Measurements from ENCODE around the gene PGLYRP1.

PGLYRP1 gene

DNA sequence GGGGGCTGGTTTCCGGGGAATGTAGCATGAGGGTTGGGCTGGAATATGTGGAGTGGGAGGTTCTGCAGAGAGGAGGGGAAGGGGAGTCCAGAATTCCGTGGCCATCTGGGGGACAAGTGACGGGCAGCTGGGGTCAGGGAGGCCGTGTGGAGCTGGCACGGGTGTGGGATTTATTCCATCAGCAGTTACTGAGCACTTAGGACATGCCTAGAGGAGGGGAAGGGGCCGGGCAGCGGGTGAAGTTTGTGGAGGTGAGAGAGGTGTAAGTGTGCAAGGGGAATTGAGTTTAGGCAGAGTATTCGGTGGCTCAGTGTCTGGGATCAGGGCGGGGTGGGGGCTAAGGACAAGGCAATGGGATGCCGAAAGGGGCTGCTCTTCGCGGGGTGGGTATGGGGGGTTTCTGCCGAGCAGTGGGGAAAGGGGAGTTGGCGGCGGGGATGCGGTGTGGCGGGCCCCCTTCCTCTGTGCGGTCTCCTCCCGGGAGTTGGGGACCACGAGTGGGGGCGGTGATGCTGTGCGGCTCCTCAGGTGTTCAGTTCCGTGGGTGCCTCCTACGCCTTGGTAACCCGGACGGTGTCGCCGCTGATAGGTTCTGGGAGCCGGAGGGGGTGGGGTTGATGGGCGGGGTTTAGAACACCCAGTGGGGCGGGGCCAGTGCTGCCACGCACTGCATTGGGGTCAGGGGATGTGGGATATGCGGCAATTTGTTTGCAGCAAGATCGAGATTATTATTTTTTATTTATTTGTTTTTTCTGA, 22.2 kb downstream of the PGLYRP1 start:
- no peak for DNase-seq (ENCODE audit: low read depth)

DNA sequence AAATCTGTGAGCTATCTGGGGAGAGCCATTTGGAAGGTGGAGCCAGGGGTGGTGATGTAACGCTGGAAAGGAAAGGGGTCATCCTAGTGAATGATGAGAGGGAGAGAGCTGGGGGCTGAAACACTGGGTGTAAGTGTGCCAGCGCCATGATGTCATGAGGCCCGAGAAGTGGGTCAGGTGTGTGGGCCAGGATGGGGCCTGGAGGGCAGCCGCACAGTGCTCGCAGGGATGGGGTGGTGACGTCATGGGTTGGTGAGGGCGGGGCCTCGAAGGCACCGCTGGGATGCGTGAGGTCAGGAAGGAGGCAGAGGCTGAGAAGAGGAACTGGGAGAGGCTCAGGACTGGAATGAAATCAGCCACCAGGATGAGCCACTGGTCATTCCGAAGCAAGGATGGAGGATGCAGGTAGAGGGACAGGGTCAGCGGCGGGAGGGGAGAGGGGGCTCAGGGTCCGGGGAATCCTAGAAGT, 23.2 kb downstream of the PGLYRP1 start:
- DNase-seq (ENCODE audit: low read depth), result no peak

DNA sequence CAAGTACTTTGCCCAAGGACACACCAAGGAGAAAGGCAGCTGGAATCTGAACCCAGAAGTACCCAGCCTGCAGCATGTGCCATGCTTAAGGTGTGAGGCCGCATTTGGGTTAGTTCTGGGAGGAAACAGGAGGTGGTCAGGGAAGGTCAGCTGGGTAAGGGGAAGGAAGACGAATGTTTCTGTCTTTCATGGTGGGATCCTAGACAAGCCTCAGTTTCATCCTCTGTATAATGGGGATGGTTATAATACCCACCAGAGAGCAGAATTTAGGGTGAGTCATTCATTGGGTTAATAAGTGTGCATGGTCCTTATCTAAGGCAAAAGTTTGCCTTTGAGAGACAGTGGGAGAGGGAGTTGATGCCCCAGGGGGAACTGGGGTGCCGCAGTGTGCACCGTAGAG, 24.0 kb downstream of the PGLYRP1 start:
- DNase-seq (ENCODE audit: low read depth), result no peak

DNA sequence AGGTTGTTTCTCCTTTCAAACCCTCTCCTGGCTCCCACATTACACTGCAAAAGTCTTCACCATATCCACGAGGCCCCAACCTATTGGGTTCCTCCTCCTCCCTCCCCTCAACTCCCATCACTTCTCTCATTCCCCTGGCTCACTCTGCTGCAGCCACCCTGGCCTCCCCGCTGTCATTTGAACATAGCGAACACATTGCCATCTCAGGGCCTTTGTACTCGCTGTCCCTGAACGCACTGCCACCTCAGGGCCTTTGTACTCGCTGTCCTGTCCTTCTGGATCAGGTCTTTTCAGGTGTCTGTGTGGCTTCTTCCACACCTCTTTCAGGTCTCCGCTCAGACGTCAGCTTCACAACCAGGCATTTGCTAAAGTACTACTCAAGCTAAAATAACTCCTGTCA, 25.9 kb downstream of the PGLYRP1 start:
- no peak for DNase-seq (ENCODE audit: low read depth)

DNA sequence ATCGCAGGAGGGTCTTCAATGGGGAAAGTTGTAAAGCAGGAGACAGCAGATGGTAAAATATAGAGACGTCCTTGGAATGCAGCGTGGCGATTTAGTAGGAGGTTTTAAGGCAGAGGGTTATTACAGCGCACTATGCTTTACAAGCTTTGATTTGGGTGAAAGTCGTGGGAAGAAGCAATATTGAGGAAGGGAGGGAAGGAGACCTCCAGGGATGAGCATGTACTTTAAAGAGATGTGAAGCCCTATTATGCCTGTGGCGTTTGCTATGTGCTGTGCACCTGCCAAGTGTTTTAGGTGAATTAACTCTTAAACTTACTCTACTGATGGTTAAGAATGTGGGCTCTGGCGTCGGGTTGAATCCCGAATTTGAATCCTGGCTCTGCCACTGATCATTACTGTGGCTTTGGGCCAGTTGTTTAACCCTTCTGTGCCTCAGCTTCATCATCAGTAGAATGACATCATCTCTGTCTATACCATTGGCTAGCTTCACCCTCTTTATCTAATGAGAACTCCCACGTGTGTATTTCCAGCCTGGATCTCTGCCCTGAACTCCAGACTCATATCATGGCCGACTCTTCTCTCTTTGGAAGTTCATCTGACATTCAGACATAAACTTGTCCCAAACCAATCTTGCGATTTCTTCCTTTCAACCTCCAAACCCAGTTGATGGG, 27.0 kb downstream of the PGLYRP1 start:
- no peak for DNase-seq (ENCODE audit: low read depth)

DNA sequence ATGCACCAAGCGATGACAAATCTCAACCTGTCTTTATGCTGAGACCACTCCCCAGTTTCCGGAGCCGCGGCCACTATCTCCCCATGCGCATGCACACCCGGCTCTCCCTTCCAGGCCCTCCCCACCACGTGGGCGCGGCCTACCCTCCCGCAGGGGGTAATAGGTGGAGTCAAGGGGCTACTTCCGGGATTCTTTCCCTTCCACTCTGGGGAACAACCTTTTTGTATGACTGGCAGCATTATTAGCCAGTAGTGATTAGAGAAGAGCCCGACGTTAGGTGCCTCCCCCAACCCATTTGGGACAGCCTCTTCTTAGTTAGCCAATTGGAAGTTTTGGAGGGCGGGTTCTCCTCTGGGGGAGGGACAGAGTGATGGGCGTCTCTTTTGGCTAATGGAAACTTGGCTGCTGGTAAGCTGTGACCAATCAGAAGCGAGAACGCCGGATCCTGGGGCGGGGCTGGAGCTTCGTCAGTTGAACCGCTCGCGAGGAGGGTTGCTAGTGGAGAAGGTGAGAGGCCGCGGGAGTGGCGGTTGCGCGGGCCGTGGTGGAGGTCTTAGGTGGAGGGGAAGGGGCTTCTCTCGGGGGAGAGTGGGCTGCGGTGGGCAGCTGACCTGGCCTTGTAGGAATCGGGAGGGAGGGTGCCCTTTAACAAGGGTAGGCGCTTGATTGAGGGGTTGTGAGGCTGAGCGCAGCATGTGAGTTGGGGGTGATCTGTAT, 27.7 kb downstream of the PGLYRP1 start, which contains the start of gene CCDC61:
Gene CCDC61, plus strand, starts transcription at position 470 of the 717 bp plus-strand sequence. CDS start 7,552 bp downstream, outside the sequence.
- peak; percentile 78 for DNase-seq (ENCODE audit: low read depth)

DNA sequence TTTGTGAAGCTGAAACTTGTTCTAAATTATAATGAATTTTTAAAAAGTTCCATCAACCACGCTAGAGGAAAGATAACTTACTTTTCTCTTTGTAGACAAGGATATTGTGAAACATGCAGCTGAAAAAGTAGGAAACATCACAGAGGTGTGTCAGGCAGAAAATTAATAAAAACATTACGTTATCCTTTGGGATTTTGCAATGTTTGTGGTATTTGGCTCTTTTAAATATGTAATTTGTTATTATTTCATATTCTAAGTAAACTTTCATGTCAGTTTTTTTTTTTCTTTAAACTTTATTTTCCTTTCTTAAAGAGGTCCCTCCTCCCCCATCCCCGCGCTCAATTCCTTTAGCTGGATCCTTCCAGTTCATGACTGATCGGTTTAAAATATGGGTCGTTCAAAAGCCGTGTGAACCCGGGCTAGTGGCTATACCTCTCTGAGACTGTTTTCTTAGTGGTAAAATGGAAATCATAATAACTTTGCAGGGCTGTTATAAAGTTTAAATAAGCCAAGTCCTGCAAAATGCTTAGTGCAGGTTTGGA, 28.3 kb downstream of the PGLYRP1 start:
- no peak for DNase-seq (ENCODE audit: low read depth)

DNA sequence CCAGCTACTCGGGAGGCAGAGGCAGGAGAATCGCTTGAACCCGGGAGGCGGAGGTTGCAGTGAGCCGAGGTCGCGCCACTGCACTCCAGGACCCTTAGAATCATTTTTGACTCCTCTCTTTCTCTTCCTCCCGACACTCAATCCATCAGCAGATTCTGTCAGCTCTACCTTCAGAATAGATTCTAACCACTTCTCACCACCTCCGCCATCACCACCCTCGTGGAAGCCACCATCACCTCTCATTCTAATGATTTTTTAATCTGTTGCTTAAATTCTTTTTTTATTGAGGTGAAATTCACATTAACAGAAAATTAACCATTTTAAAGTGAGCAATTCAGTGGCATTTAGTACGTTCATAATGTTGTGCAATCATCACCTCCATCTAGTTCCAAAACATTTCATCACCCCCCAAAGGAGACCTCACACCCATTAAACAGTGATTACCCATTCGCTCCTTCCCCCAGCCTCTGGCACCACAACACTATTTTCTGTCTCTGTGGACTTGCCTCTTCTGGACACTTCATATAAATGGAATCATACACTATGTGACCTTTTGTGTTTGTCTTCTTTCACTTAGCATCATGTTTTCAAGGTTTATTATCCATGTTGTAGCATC, 32.6 kb downstream of the PGLYRP1 start:
- no peak for DNase-seq (ENCODE audit: low read depth)

DNA sequence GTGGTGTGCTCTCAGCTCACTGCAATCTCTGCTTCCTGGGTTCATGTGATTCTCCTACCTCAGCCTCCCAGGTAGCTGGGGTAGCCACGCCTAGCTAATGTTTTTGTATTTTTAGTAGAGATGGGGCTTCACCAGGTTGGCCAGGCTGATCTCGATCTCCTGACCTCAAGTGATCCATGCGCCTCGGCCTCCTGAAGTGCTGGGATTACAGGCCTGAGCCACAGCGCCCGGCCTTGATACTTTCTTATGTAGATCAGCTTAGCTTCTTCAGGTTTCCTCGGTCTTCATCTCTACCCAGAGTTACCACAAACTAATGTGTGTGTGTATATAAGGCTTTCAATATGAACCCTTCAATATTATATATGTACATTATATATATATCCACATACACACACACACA, 37.5 kb downstream of the PGLYRP1 start:
- DNase-seq (ENCODE audit: low read depth), result no peak

DNA sequence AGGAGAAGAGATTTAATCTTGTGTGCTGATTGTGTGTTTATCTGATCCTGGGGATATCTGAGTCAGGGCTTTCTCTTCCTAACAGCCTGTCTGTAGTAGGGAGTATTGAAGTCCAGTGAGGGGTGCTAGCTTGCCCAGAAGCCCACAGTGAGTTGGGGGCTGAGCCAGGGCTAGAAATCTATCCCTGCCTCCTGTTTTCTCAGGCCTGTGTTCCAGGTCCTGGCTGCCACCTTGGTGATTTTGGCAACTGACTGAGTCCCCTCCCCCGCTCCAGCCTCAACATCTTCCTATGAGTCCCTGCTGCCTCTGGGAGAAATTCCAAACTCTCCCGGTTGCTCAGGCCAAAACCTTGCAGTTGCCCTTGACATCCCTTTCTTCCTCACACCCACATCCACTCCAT, 41.5 kb downstream of the PGLYRP1 start:
- DNase-seq (ENCODE audit: low read depth), result no peak

DNA sequence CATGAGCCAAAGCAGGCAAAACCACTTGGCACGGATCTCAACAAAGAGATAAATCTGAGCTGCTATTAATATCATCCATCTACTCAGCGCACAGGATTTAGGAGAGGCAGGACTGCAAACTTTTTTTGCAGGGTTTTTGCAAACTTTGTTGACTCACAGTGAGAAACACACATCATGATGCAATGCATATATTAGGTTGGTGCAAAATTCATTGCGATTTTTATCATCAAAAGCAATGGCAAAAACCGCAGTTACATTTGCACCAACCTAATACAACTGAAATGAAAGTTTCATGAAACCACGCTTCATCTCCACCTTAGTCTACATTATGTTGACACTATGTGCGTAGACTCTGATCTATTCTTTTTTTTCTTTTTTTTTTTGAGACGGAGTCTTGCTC, 44.7 kb downstream of the PGLYRP1 start:
- no peak for DNase-seq (ENCODE audit: low read depth)

DNA sequence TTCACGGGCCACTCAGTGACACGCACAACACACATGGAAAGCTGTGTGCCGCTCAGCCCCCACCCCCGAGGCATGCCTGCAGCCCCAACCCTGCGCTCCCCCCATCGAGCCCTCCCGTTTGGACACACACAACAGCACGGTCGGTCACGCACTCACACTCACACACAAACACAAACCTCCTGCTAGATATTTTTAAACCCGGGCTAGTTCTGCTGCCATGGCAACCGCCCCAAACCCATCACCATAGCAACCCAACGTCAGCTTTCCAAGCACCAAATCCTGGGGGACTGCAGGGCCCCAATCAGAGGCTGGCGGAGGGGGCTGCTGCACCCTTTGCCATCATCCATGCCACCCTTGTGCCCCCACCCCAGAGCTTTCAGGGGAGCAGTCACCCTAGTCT, 46.7 kb downstream of the PGLYRP1 start:
- no peak for DNase-seq (ENCODE audit: low read depth)

DNA sequence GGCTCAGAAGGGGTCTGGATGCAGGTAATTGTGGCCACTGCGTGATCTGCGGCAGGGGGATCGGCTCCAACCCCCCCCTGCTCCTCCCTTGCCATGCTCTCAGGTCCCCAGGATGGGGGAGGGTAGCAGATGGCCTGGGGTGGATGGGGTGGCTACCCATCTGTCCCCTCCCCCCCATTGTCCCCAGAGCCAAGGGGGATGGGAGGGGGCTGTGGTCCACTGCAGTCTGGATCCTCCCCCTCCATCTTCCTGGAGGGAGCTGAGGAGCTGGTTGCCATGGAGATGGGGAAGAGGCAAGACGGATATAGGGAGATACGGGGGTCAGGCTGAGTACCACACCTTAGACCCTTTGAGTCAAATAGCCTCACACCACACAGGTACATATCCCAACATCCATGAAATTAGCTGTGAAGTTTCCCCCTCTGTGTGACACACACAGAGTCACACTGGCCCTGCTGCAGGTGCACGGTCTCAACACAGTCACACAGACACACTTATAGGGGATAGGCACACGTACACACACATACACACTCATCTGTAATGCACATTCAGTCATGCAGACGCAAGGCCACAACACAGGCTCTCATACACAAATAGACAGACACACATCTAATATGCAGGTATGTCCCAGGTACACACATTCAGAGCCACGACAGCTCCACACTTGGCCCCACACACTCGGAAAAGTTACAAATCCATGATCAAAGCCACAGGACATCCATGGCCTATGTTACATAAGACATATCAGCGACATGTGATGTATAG, 47.4 kb downstream of the PGLYRP1 start:
- no peak for DNase-seq (ENCODE audit: low read depth)

DNA sequence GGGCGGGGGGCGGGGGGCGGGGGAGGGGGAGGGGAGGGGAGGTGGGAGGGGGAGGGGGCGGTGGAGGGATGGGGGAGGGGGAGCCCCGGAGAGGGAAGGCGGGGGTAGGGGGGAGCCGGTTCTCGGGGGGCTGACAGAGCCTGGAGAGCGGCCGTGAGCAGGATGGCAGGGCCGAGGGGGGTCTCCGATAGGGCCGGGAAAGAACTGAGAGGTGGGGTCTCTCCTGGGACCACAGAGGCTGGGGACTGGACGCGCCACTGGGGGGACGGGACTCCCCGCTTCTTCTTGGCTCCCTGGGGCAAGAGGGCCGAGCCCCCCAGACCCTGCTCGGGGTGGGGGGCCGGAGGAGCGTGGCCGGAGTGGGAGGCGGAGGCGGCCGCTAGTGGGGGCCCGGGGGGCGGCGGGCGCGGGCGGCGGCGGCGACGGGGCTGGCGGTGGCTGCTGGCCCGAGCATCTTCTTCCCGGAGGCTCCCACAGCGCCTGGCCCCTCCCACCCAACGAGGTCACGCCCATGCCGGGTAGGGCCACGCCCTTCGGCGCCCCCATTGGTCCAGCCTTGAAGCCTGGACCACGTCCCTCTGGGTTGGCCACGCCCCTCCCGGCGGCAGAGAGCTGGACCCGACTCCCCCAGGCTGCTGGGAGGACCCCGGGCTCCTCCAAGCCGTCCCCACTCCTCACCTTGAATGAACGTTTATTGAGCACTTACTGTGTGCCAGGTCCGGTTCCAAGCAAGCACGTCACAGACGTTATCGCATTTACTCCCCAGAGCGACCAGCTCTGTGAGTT, 49.1 kb downstream of the PGLYRP1 start, which contains the start of gene NOVA2:
Gene NOVA2, minus strand, starts transcription at position 313 of the 786 bp plus-strand sequence. CDS start 514 bp downstream, outside the sequence.
- no peak for DNase-seq (ENCODE audit: low read depth)

DNA sequence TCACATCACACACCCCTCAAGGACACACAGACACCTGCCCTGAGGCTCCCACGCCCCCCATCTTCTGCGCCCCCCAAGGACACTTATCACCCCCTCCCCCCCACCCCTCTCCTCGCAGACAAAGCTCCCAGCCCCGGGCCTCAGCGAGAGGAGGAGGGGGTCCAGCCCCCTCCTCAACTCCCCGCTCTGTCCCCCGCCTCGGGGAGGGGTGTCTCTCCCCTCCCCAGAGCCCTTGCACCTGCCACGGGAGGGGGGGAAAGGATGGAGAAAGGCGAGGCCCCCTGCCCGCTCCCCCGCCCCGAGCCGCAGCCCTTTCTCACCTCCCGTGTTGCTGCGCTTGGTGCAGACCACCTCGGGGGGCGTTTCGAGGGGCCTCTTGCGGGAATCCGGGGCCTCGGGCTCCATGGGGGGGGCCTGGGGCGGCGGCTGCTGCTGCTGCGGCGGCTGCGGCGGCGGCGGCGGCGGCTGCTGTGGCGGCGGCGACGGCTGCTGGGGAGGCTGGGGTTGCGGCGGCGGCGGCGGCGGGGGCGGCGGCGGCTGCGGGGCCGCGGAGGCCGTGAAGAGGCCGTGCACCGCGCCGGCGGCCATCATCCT, 49.8 kb downstream of the PGLYRP1 start:
- DNase-seq (ENCODE audit: low read depth), result no peak

DNA sequence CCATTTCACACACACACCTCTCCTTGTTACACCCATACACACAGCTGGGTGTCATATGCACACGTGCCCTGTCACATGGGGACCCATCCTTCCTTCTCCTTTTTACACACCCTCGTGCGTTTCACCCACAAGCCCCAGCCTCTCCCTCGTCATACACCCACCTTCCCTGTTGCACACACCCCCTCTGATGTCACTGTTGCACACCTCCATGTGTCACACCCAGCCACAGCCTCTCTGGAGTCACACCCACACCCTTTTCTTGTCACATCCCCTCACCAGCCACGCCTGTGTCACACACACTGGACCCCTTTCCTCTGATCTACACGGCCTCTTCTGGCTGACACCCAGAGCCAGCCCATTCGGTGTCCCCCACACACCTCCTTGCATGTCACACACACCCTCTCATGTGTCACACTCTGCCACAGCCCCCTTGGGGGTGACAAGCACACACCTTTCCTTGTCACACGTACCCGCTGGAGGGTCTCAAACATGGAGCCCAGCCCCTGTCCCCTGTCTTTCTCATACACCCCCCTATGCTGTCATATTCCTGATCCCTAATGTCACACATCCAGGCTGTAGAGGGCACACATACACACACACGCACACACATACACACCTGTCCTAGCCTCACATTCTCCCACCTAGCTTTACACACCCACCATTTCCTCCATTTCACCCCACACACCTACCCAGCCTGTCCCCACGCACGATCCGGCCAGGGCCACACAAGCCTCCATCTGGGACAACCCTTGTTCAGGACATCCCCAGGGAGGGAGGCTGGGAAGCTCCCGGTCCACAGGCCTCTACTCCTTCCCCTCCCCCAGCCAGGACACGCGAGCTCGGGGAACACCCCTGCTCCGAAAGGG, 50.5 kb downstream of the PGLYRP1 start:
- no peak for DNase-seq (ENCODE audit: low read depth)

DNA sequence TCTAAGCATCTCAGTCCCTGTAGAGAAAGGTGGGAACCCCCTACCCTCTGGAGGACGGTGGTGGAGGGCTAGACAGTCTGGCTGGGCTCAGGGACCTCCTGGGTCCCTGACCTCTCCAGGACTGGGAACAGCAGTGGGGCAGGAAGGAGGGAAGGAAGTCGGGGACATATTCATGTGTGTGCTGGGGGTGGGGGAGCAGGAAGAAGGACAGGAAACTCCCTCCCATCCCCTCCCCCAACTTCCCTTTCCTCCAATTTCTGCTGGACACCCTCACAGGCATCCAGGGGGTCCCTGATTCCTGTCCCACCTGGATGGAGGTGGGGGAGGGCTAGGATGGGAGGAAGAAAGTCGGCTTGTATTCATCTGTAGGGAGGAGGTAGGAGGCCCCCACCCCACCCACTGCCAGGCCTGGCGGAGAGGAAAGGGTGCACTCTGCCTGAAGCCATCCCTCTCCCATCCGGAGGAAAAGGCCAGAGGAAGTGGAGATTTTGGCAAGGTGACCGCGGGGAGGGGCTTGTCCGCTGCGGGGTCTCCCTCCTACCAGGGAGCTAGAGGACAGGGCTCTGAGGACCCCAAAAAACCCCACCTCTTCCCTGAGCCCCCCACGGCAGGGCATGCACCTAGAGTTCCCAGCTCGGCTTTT, 51.5 kb downstream of the PGLYRP1 start:
- no peak for DNase-seq (ENCODE audit: low read depth)

DNA sequence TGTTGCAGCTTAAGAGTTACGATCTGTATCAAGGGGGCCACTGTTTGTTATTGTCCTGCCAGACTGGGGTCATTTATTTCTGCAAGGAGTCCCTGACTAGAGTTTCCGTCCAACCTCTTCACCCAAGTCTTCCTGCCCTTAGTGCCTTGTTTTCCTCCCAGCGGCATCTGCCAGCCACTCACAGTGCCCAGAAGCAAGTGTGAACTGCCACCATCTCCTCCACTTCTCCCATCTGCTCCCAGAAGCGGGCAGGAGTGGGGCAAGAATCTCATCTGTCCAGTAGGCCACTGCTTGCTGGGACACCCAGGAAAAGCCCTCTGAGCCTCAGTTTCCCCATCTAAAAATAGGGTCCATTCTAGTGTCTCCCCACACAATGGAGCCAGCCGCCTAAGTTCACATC, 53.2 kb downstream of the PGLYRP1 start:
- DNase-seq (ENCODE audit: low read depth), result no peak

Data from stimulated activated CD8-positive, alpha-beta memory T cell treated with anti-CD3 and anti-CD28 coated beads, Interleukin-15, amount 100 ng/mL, for 24 hours (primary cell).